KMS-11 (cell line): Measurements from ENCODE around the gene GPR150.
A peak's percentile ranks its signal among the peaks of the same experiment; 100 is the strongest.

Experiments used
- H2AFZ ChIP-seq: fragments of 200-600 bp; sonication (generic); 2 replicates; pipeline ENCODE4 v1.6.1; 2016; ENCODE audit warnings: antibody characterized with exemption, mixed run types, low read depth
- H3K27ac ChIP-seq: fragments of 200-600 bp; sonication (generic); 2 replicates; pipeline ENCODE4 v1.6.1; 2016; ENCODE audit warnings: mild to moderate bottlenecking, mixed run types
- H3K27me3 ChIP-seq: fragments of 200-600 bp; sonication (generic); 2 replicates; pipeline ENCODE4 v1.6.1; 2017; ENCODE audit warnings: mild to moderate bottlenecking, low read depth, mixed run types, moderate library complexity; ENCODE audit not compliant: insufficient read depth
- H3K36me3 ChIP-seq: fragments of 200-600 bp; sonication (generic); 2 replicates; pipeline ENCODE4 v1.6.1; 2017; ENCODE audit warnings: mild to moderate bottlenecking, mixed run types; ENCODE audit not compliant: insufficient read depth
- H3K4me1 ChIP-seq: fragments of 200-600 bp; sonication (generic); 2 replicates; pipeline ENCODE4 v1.6.1; 2016; ENCODE audit warnings: mild to moderate bottlenecking, low read depth, mixed run types; ENCODE audit not compliant: poor library complexity, severe bottlenecking
- H3K4me2 ChIP-seq: fragments of 200-600 bp; sonication (generic); 2 replicates; pipeline ENCODE4 v1.7.0; 2016; ENCODE audit warnings: mild to moderate bottlenecking, mixed run types
- H3K4me3 ChIP-seq: fragments of 200-600 bp; sonication (generic); IDR thresholded peaks from 2 replicates; pipeline ENCODE4 v1.6.1; 2017; ENCODE audit warnings: low read depth, low read length, mixed read lengths; ENCODE audit not compliant: insufficient read depth
- H3K79me2 ChIP-seq: fragments of 200-600 bp; sonication (generic); 2 replicates; pipeline ENCODE4 v1.6.1; 2016; ENCODE audit warnings: low read depth, mixed run types; ENCODE audit not compliant: insufficient read depth
- H3K9ac ChIP-seq: fragments of 200-600 bp; sonication (generic); 2 replicates; pipeline ENCODE4 v1.6.1; 2016; ENCODE audit warnings: mild to moderate bottlenecking, mixed run types
- H4K20me1 ChIP-seq: fragments of 200-600 bp; sonication (generic); 2 replicates; pipeline ENCODE4 v1.6.1; 2016; ENCODE audit warnings: mild to moderate bottlenecking, mixed run types; ENCODE audit not compliant: insufficient read depth
- CTCF ChIP-seq: fragments of 200-600 bp; sonication (generic); conservative IDR thresholded peaks from 2 replicates; pipeline ENCODE4 v1.6.1; 2017; ENCODE audit warnings: low read depth, mild to moderate bottlenecking, antibody characterized with exemption, low read length, moderate library complexity, mixed read lengths

GPR150 gene

GRCh38 chr5:95611396-95611795 lies 8.5 kb upstream of the GPR150 start:
- peaks cover 8% of the 10 kb centered on the region for H3K4me1 ChIP-seq
- H2AFZ ChIP-seq, result no peak overlapping the region
- H3K27ac ChIP-seq, result no peak overlapping the region
- no peak for TF ChIP-seq CTCF
- no peaks in the 10 kb centered on the region for H3K36me3 ChIP-seq
- no peaks in the 10 kb centered on the region for H4K20me1 ChIP-seq
- H3K4me2 ChIP-seq, result no peak overlapping the region
- no peaks in the 10 kb centered on the region for H3K79me2 ChIP-seq
- H3K27me3 ChIP-seq, result no peaks in the 10 kb centered on the region
- H3K9ac ChIP-seq, result no peak overlapping the region
- H3K4me3 ChIP-seq, result no peak overlapping the region

GRCh38 chr5:95613514-95613913 lies 6.4 kb upstream of the GPR150 start:
- no peaks in the 10 kb centered on the region for H4K20me1 ChIP-seq
- no peaks in the 10 kb centered on the region for H3K36me3 ChIP-seq
- no peaks in the 10 kb centered on the region for H3K79me2 ChIP-seq
- H3K27me3 ChIP-seq, result no peaks in the 10 kb centered on the region
- H3K27ac ChIP-seq, result no peak overlapping the region
- H3K4me3 ChIP-seq, result no peak overlapping the region
- H3K9ac ChIP-seq, result no peak overlapping the region
- H3K4me1 ChIP-seq, result peaks cover 8% of the 10 kb centered on the region
- no peak overlapping the region for H2AFZ ChIP-seq
- TF ChIP-seq CTCF, result no peak
- H3K4me2 ChIP-seq, result no peak overlapping the region

GRCh38 chr5:95615164-95615467 lies 4.8 kb upstream of the GPR150 start:
- Histone ChIP-seq H3K4me1 (peaks cover 18% of the 10 kb centered on the region), H3K4me3 (no peak overlapping the region), H3K9ac (no peak overlapping the region), H3K27me3 (no peaks in the 10 kb centered on the region), H3K79me2 (no peaks in the 10 kb centered on the region), H3K27ac (no peak overlapping the region), H3K4me2 (no peak overlapping the region), H3K36me3 (no peaks in the 10 kb centered on the region), H2AFZ (no peak overlapping the region), H4K20me1 (no peaks in the 10 kb centered on the region)
- no peak for TF ChIP-seq CTCF

GRCh38 chr5:95617057-95617456 lies 2.8 kb upstream of the GPR150 start:
- H3K4me1 ChIP-seq, result peaks cover 27% of the 10 kb centered on the region
- no peaks in the 10 kb centered on the region for H3K79me2 ChIP-seq
- no peak for TF ChIP-seq CTCF
- H3K36me3 ChIP-seq, result no peaks in the 10 kb centered on the region
- H3K4me3 ChIP-seq, result no peak overlapping the region
- H3K9ac ChIP-seq, result no peak overlapping the region
- H3K27ac ChIP-seq, result no peak overlapping the region
- H2AFZ ChIP-seq, result no peak overlapping the region
- H3K27me3 ChIP-seq, result no peaks in the 10 kb centered on the region
- no peaks in the 10 kb centered on the region for H4K20me1 ChIP-seq
- H3K4me2 ChIP-seq, result no peak overlapping the region

- Histone ChIP-seq H3K4me3 (no peak overlapping the region), H3K79me2 (no peaks in the 10 kb centered on the region), H2AFZ (peak overlapping the region; percentile 97; the same call in 1 of the 2 replicates), H3K27ac (no peak overlapping the region), H3K4me2 (peak overlapping the region; percentile 86), H3K27me3 (no peaks in the 10 kb centered on the region; the same call in 1 of the 2 replicates), H3K4me1 (peaks cover 29% of the 10 kb centered on the region), H3K36me3 (no peaks in the 10 kb centered on the region), H4K20me1 (no peaks in the 10 kb centered on the region), H3K9ac (no peak overlapping the region)
- no peak for TF ChIP-seq CTCF
Measured at GRCh38 chr5:95619096-95619495, 791 bp upstream of the GPR150 start.
